ENCODE results near the gene FOXJ1.
"Not testable (repeated sequence)": the region's sequence is repeated elsewhere in the genome, so short reads cannot be mapped to it uniquely, and the experiment has no call there.

FOXJ1 gene

DNA sequence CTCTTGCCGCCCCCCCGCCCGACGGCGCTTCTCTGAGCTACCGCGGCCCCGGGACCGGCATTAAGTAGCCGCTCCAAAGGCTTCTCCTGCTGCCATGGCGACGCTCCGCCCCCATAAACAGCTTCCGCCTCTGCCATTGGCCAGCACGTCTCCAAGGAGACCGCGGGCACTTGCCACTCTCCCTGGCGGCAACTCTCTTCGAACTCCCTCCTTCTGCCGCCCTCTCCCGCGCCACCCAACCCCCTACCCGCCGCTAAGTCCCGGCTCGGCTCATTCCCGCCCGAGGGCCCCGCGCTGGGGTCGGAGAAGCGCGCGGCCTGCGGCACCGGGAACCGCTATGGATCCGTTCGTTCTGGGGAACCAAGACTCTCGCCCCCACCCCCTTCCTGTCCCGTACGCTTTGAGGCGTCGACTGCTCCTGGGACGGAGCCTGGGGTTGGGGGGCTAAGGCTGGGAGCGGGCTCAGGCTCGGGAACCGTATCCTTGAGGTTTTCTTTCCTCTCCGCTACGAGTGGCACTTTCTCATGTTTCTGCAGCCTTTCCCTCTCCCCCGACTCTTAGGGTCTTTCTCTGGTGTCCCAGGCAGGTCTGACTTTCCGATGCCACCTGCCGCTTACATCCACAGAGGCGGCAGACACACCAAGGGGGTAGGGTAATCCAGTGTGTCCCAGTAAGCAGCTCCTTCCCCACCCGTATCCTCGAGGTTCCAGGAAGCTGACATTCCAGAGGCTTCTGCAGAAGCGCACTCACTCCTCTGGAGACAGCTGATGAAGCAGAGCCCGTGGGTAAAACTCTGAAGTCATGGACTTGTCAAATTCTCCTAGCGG, at the start of gene FOXJ1:
Gene FOXJ1 (minus strand): TSS at position 34 of the 827 bp plus-strand sequence. CDS start 850 bp downstream, outside the sequence.
- peak within 1 kb of the TSS; percentile 44 for H3K4me3 ChIP-seq (ENCODE audit: control insufficient read depth, low read depth, low read length)
- TF ChIP-seq, protein P1, sequence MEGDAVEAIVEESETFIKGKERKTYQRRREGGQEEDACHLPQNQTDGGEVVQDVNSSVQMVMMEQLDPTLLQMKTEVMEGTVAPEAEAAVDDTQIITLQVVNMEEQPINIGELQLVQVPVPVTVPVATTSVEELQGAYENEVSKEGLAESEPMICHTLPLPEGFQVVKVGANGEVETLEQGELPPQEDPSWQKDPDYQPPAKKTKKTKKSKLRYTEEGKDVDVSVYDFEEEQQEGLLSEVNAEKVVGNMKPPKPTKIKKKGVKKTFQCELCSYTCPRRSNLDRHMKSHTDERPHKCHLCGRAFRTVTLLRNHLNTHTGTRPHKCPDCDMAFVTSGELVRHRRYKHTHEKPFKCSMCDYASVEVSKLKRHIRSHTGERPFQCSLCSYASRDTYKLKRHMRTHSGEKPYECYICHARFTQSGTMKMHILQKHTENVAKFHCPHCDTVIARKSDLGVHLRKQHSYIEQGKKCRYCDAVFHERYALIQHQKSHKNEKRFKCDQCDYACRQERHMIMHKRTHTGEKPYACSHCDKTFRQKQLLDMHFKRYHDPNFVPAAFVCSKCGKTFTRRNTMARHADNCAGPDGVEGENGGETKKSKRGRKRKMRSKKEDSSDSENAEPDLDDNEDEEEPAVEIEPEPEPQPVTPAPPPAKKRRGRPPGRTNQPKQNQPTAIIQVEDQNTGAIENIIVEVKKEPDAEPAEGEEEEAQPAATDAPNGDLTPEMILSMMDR (conservative IDR thresholded peaks at IDR 0.05; ENCODE audit: control insufficient read depth, insufficient read depth, low read depth, low read length) = no peak
- DNase-seq (ENCODE audit: low read depth) = peak; percentile 71

- no peak for DNase-seq (ENCODE audit: low read depth)
- TF ChIP-seq, protein P1 (conservative IDR thresholded peaks at IDR 0.05; ENCODE audit: control insufficient read depth, insufficient read depth, low read depth, low read length) = no peak
- H3K4me3 ChIP-seq (ENCODE audit: control insufficient read depth, low read depth, low read length) = no peak overlapping the region
Measured at GRCh38 chr17:76189741-76190140, 48.7 kb upstream of the FOXJ1 start.

DNA sequence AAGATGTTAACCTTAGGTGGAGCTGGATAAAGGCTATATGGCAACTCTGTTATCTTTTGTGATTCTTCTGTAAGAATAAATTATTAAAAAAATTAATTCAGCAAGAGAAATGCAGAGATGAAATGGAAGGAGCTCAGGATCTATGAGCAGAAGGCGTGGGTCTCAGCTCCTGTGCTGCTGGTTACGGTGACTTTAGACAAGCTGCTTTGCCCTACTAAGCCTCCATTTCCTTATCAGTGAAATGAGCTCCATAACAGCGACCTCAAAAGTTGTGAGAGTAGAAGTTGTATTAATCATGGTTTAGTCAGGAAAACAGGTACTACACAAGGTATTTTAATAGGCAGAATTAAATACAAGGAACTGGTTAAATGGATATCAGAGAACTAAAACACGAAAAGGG, 48.2 kb upstream of the FOXJ1 start:
- TF ChIP-seq, protein P1 (conservative IDR thresholded peaks at IDR 0.05; ENCODE audit: control insufficient read depth, insufficient read depth, low read depth, low read length) = no peak
- DNase-seq (ENCODE audit: low read depth) = no peak

DNA sequence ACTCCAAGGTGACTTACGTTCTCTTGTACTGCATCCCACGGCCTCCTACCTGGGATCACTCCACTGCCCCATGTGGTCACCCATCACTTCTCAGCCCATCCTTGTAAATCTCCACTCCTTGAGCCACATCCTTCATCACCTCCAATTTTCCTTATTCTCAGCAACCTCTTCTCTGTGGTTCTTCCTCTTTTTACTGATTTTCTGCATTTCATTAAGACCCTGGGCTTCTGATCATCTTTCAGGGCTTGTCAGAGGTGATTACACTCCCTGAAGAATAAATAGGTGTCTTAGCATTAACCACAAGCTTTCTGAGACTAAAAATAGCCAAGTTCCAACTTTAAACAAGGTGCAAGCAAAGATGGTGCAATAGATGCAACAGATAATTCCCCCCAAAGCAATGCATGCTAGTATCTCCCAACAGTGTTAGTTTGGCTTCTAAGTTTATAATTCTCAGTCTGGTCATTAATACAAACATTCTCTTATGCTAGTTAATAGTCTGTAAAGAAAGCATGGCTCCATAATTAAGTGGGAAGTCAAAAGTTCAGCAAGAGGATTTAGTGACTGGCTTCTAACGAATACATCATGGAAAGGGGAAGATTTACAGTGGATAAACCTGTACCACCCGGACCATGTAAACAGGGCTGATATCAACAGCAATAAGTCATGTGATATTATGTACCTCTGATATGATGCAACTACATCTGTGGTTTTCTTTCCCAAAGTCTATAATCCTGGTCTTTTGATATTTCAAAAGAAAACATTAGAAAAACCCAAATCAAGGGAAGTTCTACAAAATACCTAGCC, 47.4 kb upstream of the FOXJ1 start:
- no peak overlapping the region for H3K4me3 ChIP-seq (ENCODE audit: control insufficient read depth, low read depth, low read length)
- TF ChIP-seq, protein P1 (conservative IDR thresholded peaks at IDR 0.05; ENCODE audit: control insufficient read depth, insufficient read depth, low read depth, low read length) = no peak
- peak; percentile 17 for DNase-seq (ENCODE audit: low read depth)

More for the DNA sequence above, 48.2 kb upstream of the FOXJ1 start:
- no peak overlapping the region for H3K4me3 ChIP-seq (ENCODE audit: control insufficient read depth, low read depth, low read length)

DNA sequence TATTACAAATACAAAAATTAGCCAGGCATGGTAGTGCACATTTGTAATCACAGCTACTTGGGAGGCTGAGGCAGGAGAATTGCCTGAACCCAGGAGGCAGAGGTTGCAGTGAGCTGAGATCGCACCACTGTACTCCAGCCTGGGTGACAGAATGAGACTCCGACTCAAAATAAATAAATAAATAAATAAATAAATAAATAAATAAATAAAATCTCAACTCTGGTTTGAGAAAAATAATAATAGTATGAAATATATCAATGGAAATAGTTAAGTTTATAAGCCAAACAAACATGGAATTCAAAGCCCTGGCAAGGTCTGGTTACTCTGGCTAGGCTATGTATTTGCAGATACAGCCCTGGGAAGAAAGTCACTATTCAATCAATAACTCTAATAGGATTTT, 45.7 kb upstream of the FOXJ1 start:
- not testable (repeated sequence) for H3K4me3 ChIP-seq (ENCODE audit: control insufficient read depth, low read depth, low read length); DNase-seq (ENCODE audit: low read depth)

DNA sequence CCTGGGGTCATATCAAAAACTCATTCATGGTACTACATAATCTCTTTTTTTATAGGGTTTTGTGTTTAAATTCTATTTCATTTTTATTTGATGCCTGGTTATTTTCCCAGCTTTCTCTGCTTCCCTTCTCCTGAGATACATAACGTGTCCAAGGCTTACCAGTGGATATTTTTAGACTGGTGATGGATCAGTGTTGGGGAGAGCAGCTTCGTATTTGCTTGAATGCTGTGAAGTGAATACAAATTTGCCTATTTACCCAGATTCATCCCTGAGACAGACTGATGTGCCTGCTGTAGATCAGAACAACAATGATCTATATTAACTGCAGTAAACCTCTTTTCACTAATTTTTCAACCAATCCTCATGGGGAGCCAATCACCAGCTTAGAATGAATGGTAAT, 43.2 kb upstream of the FOXJ1 start:
- H3K4me3 ChIP-seq (ENCODE audit: control insufficient read depth, low read depth, low read length) = no peak overlapping the region
- no peak for DNase-seq (ENCODE audit: low read depth)

More for the DNA sequence above, 43.2 kb upstream of the FOXJ1 start:
- TF ChIP-seq, protein P1 (conservative IDR thresholded peaks at IDR 0.05; ENCODE audit: control insufficient read depth, insufficient read depth, low read depth, low read length) = no peak

Data from fibroblast of mammary gland (primary cell).